ENCODE results near the gene ACSL6.

The ACSL6 gene

GRCh38 chr5:132057498-132058255 is 46.2 kb upstream of the ACSL6 start:
- no peak for DNase-seq (ENCODE audit: low read depth, low spot score)
- no peak for TF ChIP-seq CTCF (IDR thresholded peaks at IDR 0.05; ENCODE audit: insufficient read depth, low read length, missing control alignments)
- ChIA-PET CTCF (interaction anchor here (1.5 kb wide), 1 partner anchor 76 kb away, joined by 3 read pairs; no protein-coding TSS in a partner anchor), POLR2A (no interaction called here)
- H3K4me3 ChIP-seq (ENCODE audit: low read depth, low read length) = no peak overlapping the region

GRCh38 chr5:132056610-132057497 is 45.4 kb upstream of the ACSL6 start:
- no peak for DNase-seq (ENCODE audit: low read depth, low spot score)
- ChIA-PET POLR2A (no interaction called here), CTCF (interaction anchor here (0.6 to 6.3 kb wide), 4 partner anchors 6 to 467 kb away, joined by 3 to 61 read pairs (median 4); partner anchors contain the start of gene IL3)
- no peak overlapping the region for H3K4me3 ChIP-seq (ENCODE audit: low read depth, low read length)
- TF ChIP-seq CTCF (IDR thresholded peaks at IDR 0.05; ENCODE audit: insufficient read depth, low read length, missing control alignments) = no peak

- TF ChIP-seq CTCF (IDR thresholded peaks at IDR 0.05; ENCODE audit: insufficient read depth, low read length, missing control alignments) = no peak
- DNase-seq (ENCODE audit: low read depth, low spot score) = no peak
- CTCF ChIA-PET = interaction anchor here (0.6 to 6.3 kb wide), 4 partner anchors 7 to 466 kb away, joined by 3 to 61 read pairs (median 4); partner anchors contain the start of gene IL3
- H3K4me3 ChIP-seq (ENCODE audit: low read depth, low read length) = no peak overlapping the region
- POLR2A ChIA-PET = no interaction called here
These were observed 44.6 kb upstream of the ACSL6 start for GRCh38 chr5:132055808-132056609.

GRCh38 chr5:132055441-132055807 is 44.0 kb upstream of the ACSL6 start:
- CTCF ChIA-PET = interaction anchor here (1.6 to 6.3 kb wide), 2 partner anchors 8 to 10 kb away, joined by 3 to 61 read pairs; partner anchors contain the start of gene IL3
- no peak for DNase-seq (ENCODE audit: low read depth, low spot score)
- POLR2A ChIA-PET = no interaction called here
- TF ChIP-seq CTCF (IDR thresholded peaks at IDR 0.05; ENCODE audit: insufficient read depth, low read length, missing control alignments) = no peak
- no peak overlapping the region for H3K4me3 ChIP-seq (ENCODE audit: low read depth, low read length)

GRCh38 chr5:132054697-132055440 is 43.4 kb upstream of the ACSL6 start:
- no peak for DNase-seq (ENCODE audit: low read depth, low spot score)
- TF ChIP-seq CTCF (IDR thresholded peaks at IDR 0.05; ENCODE audit: insufficient read depth, low read length, missing control alignments) = no peak
- H3K4me3 ChIP-seq (ENCODE audit: low read depth, low read length) = no peak overlapping the region
- ChIA-PET CTCF (interaction anchor here (1.6 to 6.3 kb wide), 2 partner anchors 8 to 9 kb away, joined by 3 to 61 read pairs; partner anchors contain the start of gene IL3), POLR2A (no interaction called here)
